ENCODE results near the gene ANKZF1. TPM values are rescaled to one million over a fixed set of nuclear protein-coding genes. Genes with fewer than 3 reads are reported as not detected.

The ANKZF1 gene
- total and polyA plus RNA-seq, 2 of the 8 experiments (the other 6 are each of a cell fraction or from before 2014, with no cell fraction given): 32.5 to 50.1 TPM

- TF ChIP-seq TAF1 (IDR thresholded peaks at IDR 0.05; ENCODE audit: low read depth, low read length) (peak; percentile 46; the same call in 1 of the 2 replicates), RBBP5 (IDR thresholded peaks at IDR 0.05; ENCODE audit: borderline replicate concordance, low read depth, low read length) (peak; percentile 62; the same call in 1 of the 2 replicates), SIN3A (conservative IDR thresholded peaks at IDR 0.05 in 1 of 2, IDR thresholded peaks at IDR 0.05 in 1 of 2; ENCODE audit: low read depth in 1 of 2, low read length in 2 of 2) (0 out of 4 replicates have a peak, but pooled peaks of 1 of the 2 experiments have one; percentile 36), YY1 (IDR thresholded peaks at IDR 0.05; ENCODE audit: low read depth, low read length) (peak; percentile 64; the same call in 1 of the 2 replicates), POLR2AphosphoS5 (IDR thresholded peaks at IDR 0.05; ENCODE audit: low read depth, low read length) (no peak), BRCA1 (IDR thresholded peaks at IDR 0.05; ENCODE audit: low read depth, low read length) (no peak), RAD21 (IDR thresholded peaks at IDR 0.05 in 1 of 2, conservative IDR thresholded peaks at IDR 0.05 in 1 of 2; ENCODE audit: low read depth in 2 of 2, low read length in 2 of 2) (peak; percentile 67 to 79), EP300 (IDR thresholded peaks at IDR 0.05; ENCODE audit: borderline replicate concordance in 1 of 2, low read depth in 2 of 2, low read length in 2 of 2) (peak in 1 of 2 experiments; percentile 75; a peak in 1 of 3 replicates), MAFK (IDR thresholded peaks at IDR 0.05; ENCODE audit: low read depth, low read length) (0 out of 2 replicates have a peak, but pooled peaks have one; percentile 6), TEAD4 (IDR thresholded peaks at IDR 0.05; ENCODE audit: low read depth, low read length) (0 out of 2 replicates have a peak, but pooled peaks have one; percentile 31), RNF2 (IDR thresholded peaks at IDR 0.05; ENCODE audit: borderline replicate concordance, low read depth, low read length, missing control alignments, poor library complexity, severe bottlenecking) (no peak), CTCF (IDR thresholded peaks at IDR 0.05; ENCODE audit: control extremely low read depth in 1 of 3, insufficient read depth in 1 of 3, low read depth in 1 of 3, low read length in 3 of 3) (peak in 2 of 3 experiments; percentile 90 to 98; a peak in 3 of 4 replicates)
- TF ChIP-seq, protein P1, sequence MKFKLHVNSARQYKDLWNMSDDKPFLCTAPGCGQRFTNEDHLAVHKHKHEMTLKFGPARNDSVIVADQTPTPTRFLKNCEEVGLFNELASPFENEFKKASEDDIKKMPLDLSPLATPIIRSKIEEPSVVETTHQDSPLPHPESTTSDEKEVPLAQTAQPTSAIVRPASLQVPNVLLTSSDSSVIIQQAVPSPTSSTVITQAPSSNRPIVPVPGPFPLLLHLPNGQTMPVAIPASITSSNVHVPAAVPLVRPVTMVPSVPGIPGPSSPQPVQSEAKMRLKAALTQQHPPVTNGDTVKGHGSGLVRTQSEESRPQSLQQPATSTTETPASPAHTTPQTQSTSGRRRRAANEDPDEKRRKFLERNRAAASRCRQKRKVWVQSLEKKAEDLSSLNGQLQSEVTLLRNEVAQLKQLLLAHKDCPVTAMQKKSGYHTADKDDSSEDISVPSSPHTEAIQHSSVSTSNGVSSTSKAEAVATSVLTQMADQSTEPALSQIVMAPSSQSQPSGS (IDR thresholded peaks at IDR 0.05; ENCODE audit: low read length): no peak
Measured at GRCh38 chr2:219277703-219278654, 48.4 kb downstream of the ANKZF1 start (continued).
